HepG2 (cell line): ENCODE data around the gene GGNBP2. TPM values are rescaled to one million over a fixed set of nuclear protein-coding genes. Genes with fewer than 3 reads are reported as not detected.

Source experiments
- AHDC1 ChIP-seq: sonication (generic); formaldehyde crosslinking; IDR thresholded peaks from 2 replicates; pipeline ENCODE4 v1.5.1; 2020; ENCODE audit warnings: mild to moderate bottlenecking, missing genetic modification reagents, borderline replicate concordance
- BATF2 ChIP-seq: sonication (generic); formaldehyde crosslinking; IDR thresholded peaks from 2 replicates; pipeline ENCODE4 v1.8.0; 2022; ENCODE audit warnings: mild to moderate bottlenecking, missing genetic modification reagents, moderate library complexity
- CC2D1A ChIP-seq: sonication (generic); formaldehyde crosslinking; IDR thresholded peaks from 2 replicates; pipeline ENCODE4 v1.8.1; 2023; ENCODE audit warnings: mild to moderate bottlenecking, missing genetic modification reagents
- CSRNP2 ChIP-seq: sonication (generic); formaldehyde crosslinking; conservative IDR thresholded peaks from 2 replicates; pipeline ENCODE4 v1.8.0; 2022; ENCODE audit warnings: low read depth, missing genetic modification reagents
- GABPB1 ChIP-seq: IDR thresholded peaks from 2 replicates; pipeline ENCODE4 v1.6.1; 2016; ENCODE audit warnings: mild to moderate bottlenecking, missing genetic modification reagents, moderate library complexity, missing compliant biosample characterization
- HMG20B ChIP-seq: conservative IDR thresholded peaks from 2 replicates; pipeline ENCODE4 v1.6.1; 2016; ENCODE audit warnings: missing genetic modification reagents, missing compliant biosample characterization
- KLF9 ChIP-seq: IDR thresholded peaks from 2 replicates; pipeline ENCODE4 v1.6.1; 2016; ENCODE audit warnings: low read depth
- ONECUT2 ChIP-seq: sonication (generic); formaldehyde crosslinking; IDR thresholded peaks from 2 replicates; pipeline ENCODE4 v1.4.0; 2020; ENCODE audit warnings: missing genetic modification reagents
- SYNCRIP ChIP-seq: fragments of 200-400 bp; formaldehyde crosslinking; IDR thresholded peaks from 2 replicates; pipeline ENCODE4 v1.6.1; 2018; ENCODE audit warnings: mild to moderate bottlenecking, low read depth, low read length; ENCODE audit not compliant: insufficient read depth
- TAF1 ChIP-seq: sonication (generic); formaldehyde crosslinking; IDR thresholded peaks from 2 replicates; pipeline ENCODE4 v1.4.0; 2020; ENCODE audit warnings: missing genetic modification reagents
- UBTF ChIP-seq: sonication (generic); formaldehyde crosslinking; IDR thresholded peaks from 2 replicates; pipeline ENCODE4 v1.4.0; 2020; ENCODE audit warnings: mild to moderate bottlenecking, missing genetic modification reagents
- ZBTB44 ChIP-seq: sonication (generic); formaldehyde crosslinking; IDR thresholded peaks from 2 replicates; pipeline ENCODE4 v1.4.0; 2020; ENCODE audit warnings: missing genetic modification reagents
- ZNF24 ChIP-seq: fragments of 450-650 bp; IDR thresholded peaks from 2 replicates; pipeline ENCODE4 v1.6.1; 2017; ENCODE audit warnings: antibody characterized with exemption, mild to moderate bottlenecking
- ZNF670 ChIP-seq: sonication (generic); formaldehyde crosslinking; IDR thresholded peaks from 2 replicates; pipeline ENCODE4 v1.8.0; 2022; ENCODE audit warnings: mild to moderate bottlenecking, missing genetic modification reagents, borderline replicate concordance
- ZNF737 ChIP-seq: sonication (generic); formaldehyde crosslinking; IDR thresholded peaks from 2 replicates; pipeline ENCODE4 v1.5.0; 2020; ENCODE audit warnings: missing genetic modification reagents, mild to moderate bottlenecking, borderline replicate concordance
- polyA plus RNA-seq, 8 experiments: library from polyadenylated mRNA; depleted of rRNA in 3 of 8; stranded (reverse) in 7 of 8; unstranded in 1 of 8; fragments of >200 nt; fragmentation: Illumina TruSeq in 4 of 8; extraction: Trizol in 4 of 8; gene quantifications; 2 replicates each; pipeline versions ENCODE4 v1.2.1 to v1.2.3, GENCODE V29; 2011 to 2016; ENCODE audit warnings: low read depth in 4 of 8, missing spikeins in 1 of 8, mixed read lengths in 1 of 8; ENCODE audit not compliant: insufficient read depth in 1 of 8
- total RNA-seq, 5 experiments: library from RNA; depleted of rRNA; stranded (reverse); fragments of >200 nt; fragmentation: Illumina TruSeq; extraction: Trizol; gene quantifications; 2 replicates each; pipeline ENCODE4 v1.2.3, GENCODE V29; 2016; ENCODE audit warnings: low read depth in 1 of 5

The GGNBP2 gene
- total and polyA plus RNA-seq, 2 of the 13 experiments (the other 11 are each of a cell fraction or from before 2014, with no cell fraction given), result 53.3 to 84.2 TPM

GRCh38 chr17:36534840-36535668, 9.7 kb upstream of the GGNBP2 start, which contains the start of the genes MYO19 and PIGW (continued):
- TF ChIP-seq AHDC1 (CRISPR knock-in tag), result peak; percentile 61; the same call in 1 of the 2 replicates
- 0 out of 2 replicates have a peak, but pooled peaks have one; percentile 17 for TF ChIP-seq CC2D1A (CRISPR knock-in tag)
- TF ChIP-seq ONECUT2 (CRISPR knock-in tag), result no peak
- TF ChIP-seq ZNF670, result no peak
- TF ChIP-seq TAF1 (CRISPR knock-in tag), result peak; percentile 92
- TF ChIP-seq CSRNP2 (CRISPR knock-in tag), result no peak
- TF ChIP-seq ZNF24, result no peak
- no peak for TF ChIP-seq KLF9 (CRISPR knock-in tag)
- TF ChIP-seq ZNF737 (CRISPR knock-in tag), result no peak
- peak; percentile 51 for TF ChIP-seq HMG20B
- peak; percentile 75; the same call in 1 of the 2 replicates for TF ChIP-seq ZBTB44 (CRISPR knock-in tag)
- peak; percentile 98 for TF ChIP-seq GABPB1 (CRISPR knock-in tag)
- TF ChIP-seq SYNCRIP, result no peak
- peak; percentile 71 for TF ChIP-seq UBTF
- TF ChIP-seq BATF2 (CRISPR knock-in tag), result peak; percentile 66; the same call in 1 of the 2 replicates
